HG03521 (cell line): Measurements from ENCODE around the gene JTB.

ENCODE experiments used
- ATAC-seq: cut with Tn5 transposase; IDR thresholded peaks from one replicate; pipeline ENCODE4 v1.9.1; 2021; ENCODE audit warnings: mild to moderate bottlenecking, moderate library complexity; ENCODE audit not compliant: unreplicated experiment

The JTB gene

DNA sequence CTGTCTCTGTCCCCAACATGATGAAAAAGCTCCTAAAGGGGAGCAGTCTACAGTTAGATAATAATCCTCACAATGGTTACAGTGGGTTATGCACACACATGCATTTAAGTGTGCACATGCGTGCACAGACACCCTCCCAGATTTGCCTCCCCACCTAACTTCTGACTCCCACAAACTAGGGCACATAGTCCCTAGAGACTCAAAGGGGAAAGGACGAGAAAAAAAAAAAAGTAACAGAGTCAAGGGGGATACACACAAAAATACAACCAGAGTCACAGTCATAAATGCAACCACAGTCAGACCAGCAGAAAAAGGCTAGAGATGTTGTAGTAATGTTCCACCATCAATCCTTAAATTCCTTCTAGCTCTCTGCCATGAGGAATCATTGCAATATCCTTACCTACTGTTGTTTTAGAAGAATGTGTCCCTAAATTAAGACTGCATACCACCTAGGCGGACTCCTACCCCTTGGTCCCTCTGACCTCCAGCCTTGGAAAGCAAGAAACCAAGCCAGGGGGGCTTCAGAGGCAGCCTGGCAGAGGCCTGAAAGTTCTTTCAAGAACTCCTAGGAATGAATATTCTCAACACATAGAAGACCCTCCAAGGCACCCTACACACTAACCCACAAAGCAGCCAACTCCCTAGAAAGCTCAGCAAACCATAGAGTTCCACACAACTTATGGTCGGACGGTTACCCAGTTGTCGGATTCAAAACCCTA is 20.3 kb downstream of the JTB start:
- ATAC-seq: no peak

- no peak for ATAC-seq
These were observed 22.6 kb downstream of the JTB start for GRCh38 chr1:153954826-153955225.

- no peak for ATAC-seq
These were observed 23.6 kb downstream of the JTB start for GRCh38 chr1:153953859-153954365.

GRCh38 chr1:153951801-153952200 is 25.7 kb downstream of the JTB start:
- no peak for ATAC-seq

DNA sequence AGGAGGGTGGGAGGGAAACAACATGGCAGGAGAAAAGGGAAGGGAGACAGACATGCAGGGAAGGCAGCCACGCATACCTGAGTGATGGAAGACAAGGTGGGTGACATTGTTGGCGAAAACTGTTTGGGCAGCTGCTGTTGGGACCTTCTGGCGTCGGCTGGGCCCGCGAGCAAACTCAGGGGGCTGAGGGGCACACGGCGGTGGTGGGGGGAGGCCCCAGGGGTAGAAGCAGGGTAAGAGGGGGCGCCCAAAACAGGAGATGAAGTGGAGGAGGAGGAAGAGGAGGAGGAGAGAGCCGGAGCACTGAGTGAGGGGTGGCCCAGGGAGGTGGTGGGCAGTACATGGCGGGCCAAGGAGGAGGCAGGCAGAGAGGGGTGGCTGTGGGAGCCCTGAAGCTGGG is 26.3 kb downstream of the JTB start:
- ATAC-seq: no peak

DNA sequence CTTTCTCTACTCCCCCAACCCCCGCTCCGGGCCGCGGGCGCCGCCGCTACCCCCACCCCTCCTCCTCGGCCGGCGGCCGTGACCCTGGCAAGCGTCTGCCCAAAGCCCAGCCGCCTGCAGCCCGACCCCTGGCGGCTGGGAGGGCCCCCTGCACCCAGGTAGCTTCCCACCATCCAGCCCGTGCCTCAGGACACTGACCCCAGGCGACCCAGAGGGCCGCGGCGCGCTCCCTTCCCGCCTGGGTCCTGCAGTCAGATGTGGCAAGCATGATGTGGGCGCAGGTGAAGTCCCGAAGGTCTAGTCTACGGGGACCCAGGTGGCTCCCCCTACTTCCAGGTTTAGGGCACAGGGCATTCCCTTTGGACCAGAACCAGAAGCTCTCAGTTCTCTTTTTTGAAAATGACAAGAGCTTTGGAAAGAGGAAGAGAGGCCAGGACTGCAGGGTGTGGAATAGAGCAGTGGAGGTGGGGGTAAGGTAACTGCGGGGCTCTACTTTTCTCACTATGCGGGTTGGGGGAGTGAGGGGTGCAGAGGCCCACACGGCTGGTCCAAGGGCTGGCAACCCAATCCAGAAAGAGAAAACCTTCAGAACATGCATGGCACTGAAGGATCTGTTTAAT is 30.7 kb downstream of the JTB start, which contains the start of gene DENND4B:
TSS of gene DENND4B (minus strand) at position 97 of the 620 bp plus-strand sequence. CDS start 2,344 bp downstream, outside the sequence.
- peak; percentile 53 for ATAC-seq

DNA sequence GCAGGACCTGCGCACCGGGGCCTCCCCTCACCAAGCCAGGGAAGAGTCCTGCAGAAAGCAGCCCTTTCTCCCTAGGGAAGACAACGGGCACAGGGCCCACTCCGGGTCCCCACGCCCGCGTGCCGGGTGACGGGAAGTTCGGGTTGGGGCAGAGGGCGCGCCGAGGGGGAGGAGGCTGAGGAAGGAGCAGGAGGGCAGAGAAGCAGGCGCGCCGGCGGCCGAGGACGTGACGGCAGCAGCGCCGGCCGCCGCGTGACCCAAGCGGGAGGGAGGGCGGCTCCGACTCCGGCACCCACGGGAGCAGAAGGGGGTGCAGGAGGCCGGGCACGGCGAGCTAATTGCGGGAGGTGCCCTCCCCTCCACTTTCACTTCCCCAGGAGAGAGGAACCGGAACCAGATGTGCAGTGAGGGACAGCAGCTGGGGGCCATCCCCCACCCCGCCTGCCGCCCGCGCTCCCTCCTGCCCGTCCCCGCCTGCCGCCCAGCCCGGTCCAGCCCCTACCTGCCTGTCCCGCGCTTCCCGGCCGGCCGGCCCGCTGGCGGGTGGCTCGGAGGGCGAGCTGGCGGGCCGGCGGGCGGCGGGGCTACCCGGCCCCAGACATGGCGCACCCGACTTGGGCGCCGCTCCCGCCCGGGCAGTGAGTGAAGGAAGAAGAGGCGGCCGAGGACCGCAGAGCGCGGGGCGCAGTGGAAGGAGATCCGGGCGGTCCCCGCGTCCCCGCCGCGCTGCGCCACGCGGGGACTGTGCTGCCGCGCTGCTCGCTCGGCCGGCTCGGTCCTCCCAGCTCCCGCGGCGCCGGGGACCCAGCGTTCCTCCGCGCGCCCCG is 31.5 kb downstream of the JTB start:
- ATAC-seq: peak; percentile 64

GRCh38 chr1:153945131-153945794 is 32.2 kb downstream of the JTB start:
- no peak for ATAC-seq

- ATAC-seq: no peak
These were observed 32.7 kb downstream of the JTB start for GRCh38 chr1:153944827-153945117.

DNA sequence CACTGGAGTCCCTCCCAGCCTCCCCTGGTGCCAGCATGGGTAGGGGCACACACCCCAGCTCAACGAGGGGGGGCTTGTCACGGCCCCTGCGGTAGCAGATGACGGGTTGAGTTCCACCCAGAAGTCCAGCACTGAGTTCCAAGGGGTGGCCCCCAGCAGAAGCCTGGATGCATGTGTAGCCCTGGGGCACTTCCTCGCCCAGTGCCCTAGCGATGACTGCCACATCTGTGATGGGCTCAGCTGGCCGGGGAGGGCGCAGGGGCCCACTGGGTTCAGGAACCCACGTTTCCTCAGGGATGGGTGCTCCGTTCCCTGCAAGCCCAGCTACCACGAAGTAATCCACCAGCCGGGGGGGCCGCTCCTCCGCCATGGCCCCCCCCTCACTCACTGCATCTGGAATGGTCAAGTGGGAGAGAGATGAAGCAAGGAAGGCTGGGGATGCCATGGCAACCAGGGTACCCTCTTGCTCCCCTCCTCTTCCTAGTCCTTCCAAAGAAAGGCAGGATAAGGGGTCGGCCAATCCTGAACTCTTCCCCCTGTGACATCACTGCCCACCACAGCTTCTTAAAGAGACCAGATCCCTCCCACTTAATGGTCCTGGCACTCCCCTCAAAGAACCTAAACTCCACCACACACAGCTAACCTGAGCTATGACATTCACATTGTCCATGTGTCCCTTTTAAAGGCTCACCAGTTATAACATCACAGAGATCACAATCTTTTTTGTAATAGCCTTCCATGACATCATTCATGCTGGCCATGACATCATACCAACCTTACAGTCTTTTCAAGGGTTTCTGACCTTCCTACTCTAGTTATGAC is 33.3 kb downstream of the JTB start:
- no peak for ATAC-seq

GRCh38 chr1:153942766-153943549 is 34.5 kb downstream of the JTB start:
- no peak for ATAC-seq

- no peak for ATAC-seq
These were observed 35.4 kb downstream of the JTB start for GRCh38 chr1:153941826-153942725.

- ATAC-seq: no peak
These were observed 36.7 kb downstream of the JTB start for GRCh38 chr1:153940756-153941155.

DNA sequence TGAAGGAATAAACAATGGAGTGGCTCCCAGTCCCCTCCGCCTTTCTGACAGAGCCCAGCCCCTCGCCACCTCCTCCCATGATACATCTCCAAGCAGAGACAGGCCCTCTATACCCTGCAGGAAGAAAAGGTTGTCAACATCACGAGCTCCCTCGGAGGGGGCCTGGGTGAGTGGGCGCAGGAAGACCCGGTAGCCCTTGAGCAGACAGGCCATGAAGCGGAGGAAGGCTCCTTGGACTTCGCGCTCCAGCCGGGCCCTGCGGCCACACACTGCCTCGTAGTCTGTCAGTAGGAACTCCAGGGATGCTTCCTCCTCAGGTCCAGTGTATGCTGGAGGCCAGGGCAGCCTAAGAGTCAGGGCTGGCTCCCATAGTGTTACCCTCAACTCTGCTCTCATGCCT is 38.0 kb downstream of the JTB start:
- no peak for ATAC-seq

DNA sequence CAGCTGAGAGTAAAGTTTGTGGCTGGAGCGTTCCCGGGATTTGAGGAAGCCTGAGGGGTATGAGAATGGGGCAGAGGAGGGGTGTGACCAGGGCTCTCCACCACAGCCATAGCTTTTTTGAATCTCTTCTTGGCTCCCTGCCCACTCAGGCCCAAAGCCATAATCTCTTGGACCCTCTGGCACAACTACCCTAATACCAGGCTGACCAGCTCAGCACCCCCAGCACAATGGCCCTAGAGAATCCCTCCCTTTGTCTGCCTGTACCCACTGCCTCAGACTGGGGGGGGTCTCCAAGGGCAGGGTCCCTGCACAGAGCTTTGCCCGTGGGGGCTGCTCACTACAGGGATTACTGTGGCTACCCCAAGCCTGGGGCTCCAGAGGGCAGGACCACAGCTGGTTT is 38.5 kb downstream of the JTB start:
- ATAC-seq: no peak

DNA sequence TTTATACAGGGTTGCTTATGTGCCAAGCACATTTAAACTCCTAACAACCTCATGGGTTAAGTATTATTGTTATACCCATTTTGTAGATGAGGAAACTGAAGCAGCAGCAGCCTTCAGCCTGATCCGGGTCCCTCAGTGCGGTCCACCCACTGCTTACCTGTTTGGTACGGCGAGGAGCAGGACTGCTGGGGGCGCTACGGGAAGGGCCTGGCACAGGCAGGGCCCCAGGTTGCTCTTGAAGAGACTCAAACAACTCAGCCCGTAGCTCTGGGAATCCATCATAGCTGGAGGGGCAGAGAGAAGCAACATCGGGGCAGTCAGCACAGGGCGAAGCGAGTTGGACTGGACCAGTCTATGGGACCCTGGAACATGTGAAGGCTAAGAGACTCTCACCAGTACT is 40.1 kb downstream of the JTB start:
- ATAC-seq: no peak

- no peak for ATAC-seq
These were observed 41.3 kb downstream of the JTB start for GRCh38 chr1:153936011-153936802.

GRCh38 chr1:153934746-153935145 is 42.7 kb downstream of the JTB start:
- no peak for ATAC-seq
